Endothelial cell of umbilical vein (primary cell): Measurements from ENCODE around the gene PLAA. TPM values are rescaled to one million over a fixed set of nuclear protein-coding genes. Genes with fewer than 3 reads are reported as not detected.

Experiments used
- BruUV-seq: library from RNA; stranded (reverse); fragments of 400-500 nt; replicated peaks from 2 replicates; lab custom pipeline; 2021; lab: Mats Ljungman, UMichigan
- CTCF ChIA-PET: fragments of 300-600, 350-600 bp; sonication (Branson Sonifier 250); formaldehyde crosslinking; loops from one replicate; lab custom pipeline; 2021; ENCODE audit warnings: antibody characterized with exemption, inconsistent platforms; lab: Charles Lee
- POLR2A ChIA-PET: fragments of 300-600, 350-600 bp; sonication (Branson Sonifier 250); formaldehyde crosslinking; loops from one replicate; lab custom pipeline; 2021; ENCODE audit warnings: antibody characterized with exemption, inconsistent platforms; lab: Charles Lee
- DNase-seq: peaks from one replicate; pipeline ENCODE4 v3.0.0-alpha.2; 2011; ENCODE audit warnings: low read depth, low spot score
- FAIRE-seq: peaks from 2 replicates; lab custom pipeline; 2011; peaks lifted over from hg19 to GRCh38; lab: Jason Lieb, UNC
- H2AFZ ChIP-seq: 2 replicates; pipeline ENCODE4 v1.6.0; 2012; ENCODE audit warnings: low read depth, low read length, control low read depth, inconsistent platforms
- H3K27ac ChIP-seq: 2 replicates; pipeline ENCODE4 v1.5.1; 2011; ENCODE audit warnings: low read depth, mild to moderate bottlenecking, control low read depth, low read length, moderate library complexity; ENCODE audit not compliant: insufficient read depth
- H3K27me3 ChIP-seq, 2 experiments: 2 replicates each; pipeline versions ENCODE4 v1.6.0 to v1.6.1; 2011; ENCODE audit warnings: low read length in 2 of 2, mixed read lengths in 1 of 2; ENCODE audit not compliant: control insufficient read depth in 2 of 2, insufficient read depth in 2 of 2
- H3K36me3 ChIP-seq, 2 experiments: 2 replicates in 1 of 2; 3 replicates in 1 of 2; pipeline ENCODE4 v1.5.1; 2011; ENCODE audit warnings: low read length in 2 of 2, mild to moderate bottlenecking in 1 of 2, moderate library complexity in 1 of 2; ENCODE audit not compliant: control insufficient read depth in 2 of 2, insufficient read depth in 2 of 2; ENCODE audit errors: extremely low read depth in 1 of 2
- H3K4me1 ChIP-seq: 3 replicates; pipeline ENCODE4 v1.5.1; 2011; ENCODE audit warnings: mild to moderate bottlenecking, low read length; ENCODE audit not compliant: control insufficient read depth, insufficient read depth; ENCODE audit errors: extremely low read depth
- H3K4me2 ChIP-seq: 2 replicates; pipeline ENCODE4 v1.6.1; 2011; ENCODE audit warnings: low read length, control low read depth, mixed read lengths; ENCODE audit not compliant: insufficient read depth
- H3K4me3 ChIP-seq, 3 experiments: fragments of 200-600 bp in 1 of 3; sonication (generic), shearing (Covaris generic) in 1 of 3; replicated peaks in 1 of 3; 2 replicates each; pipeline ENCODE4 v1.5.1; 2011 to 2016; ENCODE audit warnings: control low read depth in 3 of 3, low read length in 3 of 3, mild to moderate bottlenecking in 2 of 3, inconsistent platforms in 1 of 3, low read depth in 1 of 3, moderate library complexity in 1 of 3; ENCODE audit not compliant: insufficient read depth in 1 of 3
- H3K79me2 ChIP-seq: 2 replicates; pipeline ENCODE4 v1.6.0; 2012; ENCODE audit warnings: low read length, inconsistent platforms; ENCODE audit not compliant: control insufficient read depth, insufficient read depth
- H3K9ac ChIP-seq: replicated peaks from 2 replicates; pipeline ENCODE3; 2011; ENCODE audit warnings: low read length, control low read depth; ENCODE audit not compliant: insufficient read depth; ENCODE audit errors: extremely low read depth
- H3K9me1 ChIP-seq: replicated peaks from 3 replicates; pipeline ENCODE4 v1.6.0; 2011; ENCODE audit warnings: mild to moderate bottlenecking, low read length; ENCODE audit not compliant: control insufficient read depth, insufficient read depth; ENCODE audit errors: extremely low read depth
- H3K9me3 ChIP-seq: replicated peaks from 2 replicates; pipeline ENCODE4 v1.5.1; 2012; ENCODE audit warnings: low read length, inconsistent platforms; ENCODE audit not compliant: control insufficient read depth, insufficient read depth
- H4K20me1 ChIP-seq: replicated peaks from 2 replicates; pipeline ENCODE3; 2011; ENCODE audit warnings: mild to moderate bottlenecking, low read length; ENCODE audit not compliant: control insufficient read depth, insufficient read depth; ENCODE audit errors: extremely low read depth
- EZH2 ChIP-seq: IDR thresholded peaks from 2 replicates; pipeline ENCODE4 v1.6.1; 2012; ENCODE audit warnings: borderline replicate concordance, low read depth, mild to moderate bottlenecking, moderate library complexity, low read length, inconsistent platforms; ENCODE audit not compliant: severe bottlenecking
- FOS ChIP-seq: IDR thresholded peaks from 2 replicates; pipeline ENCODE4 v1.6.1; 2011; ENCODE audit warnings: mild to moderate bottlenecking, low read length, moderate library complexity, borderline replicate concordance; ENCODE audit not compliant: insufficient read depth
- GATA2 ChIP-seq: IDR thresholded peaks from 2 replicates; pipeline ENCODE4 v1.7.0; 2011; ENCODE audit warnings: low read depth, mild to moderate bottlenecking, moderate library complexity, mixed read lengths, low read length; ENCODE audit not compliant: insufficient read length, insufficient read depth
- JUN ChIP-seq: IDR thresholded peaks from 2 replicates; pipeline ENCODE4 v1.6.1; 2011; ENCODE audit warnings: borderline replicate concordance, low read depth; ENCODE audit not compliant: insufficient read length, insufficient read depth
- MYC ChIP-seq: IDR thresholded peaks from one replicate; pipeline ENCODE4 v1.6.1; 2011; ENCODE audit warnings: mild to moderate bottlenecking, low read depth, low read length
- POLR2A ChIP-seq: IDR thresholded peaks from 2 replicates; pipeline ENCODE4 v1.6.1; 2012; ENCODE audit warnings: low read depth, mild to moderate bottlenecking, control low read depth, low read length
- POLR2AphosphoS5 ChIP-seq: IDR thresholded peaks from 2 replicates; pipeline ENCODE4 v1.6.1; 2012; ENCODE audit warnings: low read depth, mild to moderate bottlenecking, control low read depth, low read length, moderate library complexity; ENCODE audit not compliant: insufficient read depth
- dilution Hi-C: fragments of 300-500 bp; cut with MboI; formaldehyde crosslinking; loops from one replicate; pipeline ENCODE4 v1.15.0; 2019; ENCODE audit warnings: low sequenced_read_pairs; ENCODE audit not compliant: extremely low pct_ligation_motif_present
- intact Hi-C: fragments of 100-400 bp; cut with micrococcal nuclease; formaldehyde crosslinking; loops from one replicate; pipeline ENCODE4 v1.10.0; 2022
- polyA plus RNA-seq, 4 experiments: library from polyadenylated mRNA; depleted of rRNA in 3 of 4; stranded (reverse) in 3 of 4; unstranded in 1 of 4; fragments of >200 nt; gene quantifications; 2 replicates each; pipeline versions ENCODE4 v1.2.1 to v1.2.3, GENCODE V29; 2011 to 2012; ENCODE audit warnings: missing spikeins in 1 of 4
- total RNA-seq: library from RNA; stranded (reverse); gene quantifications from 2 replicates; pipeline ENCODE4 v1.2.3, GENCODE V29; 2021
- TF ChIP-seq, protein P1 (sequence below), 2 donors: IDR thresholded peaks; 1 replicate in 1 of 2; 2 replicates in 1 of 2; pipeline ENCODE4 v1.5.1; 2011; ENCODE audit warnings: low read length in 2 of 2, mild to moderate bottlenecking in 2 of 2, moderate library complexity in 2 of 2, control low read depth in 1 of 2, inconsistent platforms in 1 of 2, low read depth in 1 of 2; ENCODE audit not compliant: insufficient read depth in 1 of 2; ENCODE audit errors: extremely low read depth in 1 of 2
- TF ChIP-seq, protein P2 (sequence below): IDR thresholded peaks from 2 replicates; pipeline ENCODE4 v1.6.1; 2011; ENCODE audit not compliant: insufficient read depth, insufficient read length

Gene PLAA
- total and polyA plus RNA-seq, 2 donors (not counting 3 experiments of a cell fraction or from before 2014, with no cell fraction given), result 15.6 to 36.9 TPM

DNA sequence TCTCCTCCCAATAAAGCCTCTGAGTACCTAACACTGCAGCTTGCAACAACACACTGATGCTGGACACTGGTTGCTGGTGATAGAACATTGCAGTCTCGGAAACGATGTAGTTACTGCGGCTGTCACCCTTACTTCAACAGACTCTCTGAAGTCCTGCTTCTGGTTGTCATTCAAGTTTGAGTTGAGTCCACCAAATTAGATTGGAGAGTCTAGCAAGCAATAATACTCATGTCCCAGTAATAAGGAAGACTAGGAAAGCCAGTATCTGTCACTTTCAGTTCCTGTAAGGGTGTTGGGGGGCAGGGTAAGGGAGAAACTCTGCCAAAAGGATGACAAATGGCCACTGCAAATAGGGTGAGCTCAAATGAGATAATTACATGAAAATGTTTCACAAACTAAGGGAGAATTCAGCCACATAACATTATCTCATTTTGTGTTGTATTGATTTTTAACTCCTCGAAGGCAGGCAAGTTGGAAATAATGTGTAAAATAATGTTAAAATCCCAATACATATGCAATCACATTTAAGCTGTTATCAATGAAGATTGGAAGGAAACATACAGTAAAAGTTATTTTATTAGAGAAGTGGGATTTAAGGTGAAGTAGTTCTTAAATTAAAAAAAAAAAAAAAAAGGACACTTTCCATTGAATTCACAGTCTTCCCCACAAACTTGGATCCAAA lies 8.3 kb upstream of the PLAA start:
- Histone ChIP-seq H3K4me2 (peak overlapping the region; percentile 83), H3K27me3 (no peaks in the 10 kb centered on the region), H4K20me1 (no peaks in the 10 kb centered on the region), H3K79me2 (no peaks in the 10 kb centered on the region), H2AFZ (peak overlapping the region; percentile 91), H3K4me3 (peak overlapping the region; percentile 28 to 85 (median 46)), H3K27ac (peak overlapping the region; percentile 76), H3K36me3 (no peaks in the 10 kb centered on the region), H3K9me1 (no peaks in the 10 kb centered on the region), H3K9ac (peak overlapping the region; percentile 81), H3K9me3 (no peaks in the 10 kb centered on the region), H3K4me1 (peaks cover 14% of the 10 kb centered on the region)
- FAIRE-seq (no peak), DNase-seq (no peak)
- no TSS peak for BruUV-seq
- dilution Hi-C loops (no loop called here), intact Hi-C loops (loop anchor here (5.0 kb wide), 2 partner anchors 322 to 1093 kb away; no protein-coding TSS in a partner anchor)
- no peak for TF ChIP-seq JUN
- no peak for TF ChIP-seq FOS
- no peak for TF ChIP-seq POLR2A
- no peak for TF ChIP-seq GATA2
- no peak for TF ChIP-seq POLR2AphosphoS5
- no peak for TF ChIP-seq EZH2
- TF ChIP-seq MYC, result no peak
- TF ChIP-seq, protein P1, sequence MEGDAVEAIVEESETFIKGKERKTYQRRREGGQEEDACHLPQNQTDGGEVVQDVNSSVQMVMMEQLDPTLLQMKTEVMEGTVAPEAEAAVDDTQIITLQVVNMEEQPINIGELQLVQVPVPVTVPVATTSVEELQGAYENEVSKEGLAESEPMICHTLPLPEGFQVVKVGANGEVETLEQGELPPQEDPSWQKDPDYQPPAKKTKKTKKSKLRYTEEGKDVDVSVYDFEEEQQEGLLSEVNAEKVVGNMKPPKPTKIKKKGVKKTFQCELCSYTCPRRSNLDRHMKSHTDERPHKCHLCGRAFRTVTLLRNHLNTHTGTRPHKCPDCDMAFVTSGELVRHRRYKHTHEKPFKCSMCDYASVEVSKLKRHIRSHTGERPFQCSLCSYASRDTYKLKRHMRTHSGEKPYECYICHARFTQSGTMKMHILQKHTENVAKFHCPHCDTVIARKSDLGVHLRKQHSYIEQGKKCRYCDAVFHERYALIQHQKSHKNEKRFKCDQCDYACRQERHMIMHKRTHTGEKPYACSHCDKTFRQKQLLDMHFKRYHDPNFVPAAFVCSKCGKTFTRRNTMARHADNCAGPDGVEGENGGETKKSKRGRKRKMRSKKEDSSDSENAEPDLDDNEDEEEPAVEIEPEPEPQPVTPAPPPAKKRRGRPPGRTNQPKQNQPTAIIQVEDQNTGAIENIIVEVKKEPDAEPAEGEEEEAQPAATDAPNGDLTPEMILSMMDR (IDR thresholded peaks at IDR 0.05; ENCODE audit: extremely low read depth in 1 of 2, insufficient read depth in 1 of 2, low read depth in 1 of 2, low read length in 2 of 2), result no peak
- TF ChIP-seq, protein P2, sequence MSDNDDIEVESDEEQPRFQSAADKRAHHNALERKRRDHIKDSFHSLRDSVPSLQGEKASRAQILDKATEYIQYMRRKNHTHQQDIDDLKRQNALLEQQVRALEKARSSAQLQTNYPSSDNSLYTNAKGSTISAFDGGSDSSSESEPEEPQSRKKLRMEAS, result no peak
- CTCF ChIA-PET, result interaction anchor here (0.6 to 1.1 kb wide), 4 partner anchors 8 to 321 kb away, joined by 3 to 6 read pairs (median 4); partner anchors contain the start of gene PLAA
- POLR2A ChIA-PET, result interaction anchor here (0.5 to 1.4 kb wide), 3 partner anchors 8 to 157 kb away, joined by 4 to 15 read pairs (median 6); partner anchors contain the start of gene PLAA
